ENCODE results near the gene CASP4.

GRCh38 chr11:104912102-104912501, 56.3 kb downstream of the CASP4 start:
- TF ChIP-seq SUZ12 (IDR thresholded peaks at IDR 0.05), result no peak
- no peak for TF ChIP-seq PKNOX1 (IDR thresholded peaks at IDR 0.05)
- TF ChIP-seq BHLHE40 (IDR thresholded peaks at IDR 0.05; ENCODE audit: borderline replicate concordance), result no peak
- TF ChIP-seq FOXK2 (IDR thresholded peaks at IDR 0.05), result no peak
- TF ChIP-seq LEF1 (IDR thresholded peaks at IDR 0.05; ENCODE audit: borderline replicate concordance), result no peak
- no peak for TF ChIP-seq HDGF (IDR thresholded peaks at IDR 0.05; ENCODE audit: borderline replicate concordance)
- TF ChIP-seq SP1 (IDR thresholded peaks at IDR 0.05), result no peak
- TF ChIP-seq FOXA1 (IDR thresholded peaks at IDR 0.05), result no peak
- TF ChIP-seq CTBP1 (IDR thresholded peaks at IDR 0.05; ENCODE audit: borderline replicate concordance), result no peak
- no peak for TF ChIP-seq FOXM1 (IDR thresholded peaks at IDR 0.05; ENCODE audit: borderline replicate concordance)
- no peak for TF ChIP-seq ARNT (IDR thresholded peaks at IDR 0.05)
- TF ChIP-seq TARDBP (IDR thresholded peaks at IDR 0.05), result no peak

Measured in HEK293T (cell line).